Esophagus squamous epithelium (tissue), 4 donors: ENCODE data around the gene ADARB2.

Experiments used
- POLR2A ChIP-seq, 4 donors: fragments of 450-650 bp; IDR thresholded peaks; one replicate each; pipeline ENCODE4 v1.6.1; 2017; ENCODE audit warnings: antibody characterized with exemption in 4 of 4, mild to moderate bottlenecking in 4 of 4, moderate library complexity in 3 of 4
- TF ChIP-seq, protein P1 (sequence below), 6 experiments: fragments of 450-650 bp in 4 of 6; fragments of 200-600 bp in 2 of 6; sonication (generic) in 2 of 6; IDR thresholded peaks; one replicate each; pipeline ENCODE4 v1.5.1; 2016 to 2019; ENCODE audit warnings: antibody characterized with exemption in 6 of 6, mild to moderate bottlenecking in 4 of 6, moderate library complexity in 4 of 6

DNA sequence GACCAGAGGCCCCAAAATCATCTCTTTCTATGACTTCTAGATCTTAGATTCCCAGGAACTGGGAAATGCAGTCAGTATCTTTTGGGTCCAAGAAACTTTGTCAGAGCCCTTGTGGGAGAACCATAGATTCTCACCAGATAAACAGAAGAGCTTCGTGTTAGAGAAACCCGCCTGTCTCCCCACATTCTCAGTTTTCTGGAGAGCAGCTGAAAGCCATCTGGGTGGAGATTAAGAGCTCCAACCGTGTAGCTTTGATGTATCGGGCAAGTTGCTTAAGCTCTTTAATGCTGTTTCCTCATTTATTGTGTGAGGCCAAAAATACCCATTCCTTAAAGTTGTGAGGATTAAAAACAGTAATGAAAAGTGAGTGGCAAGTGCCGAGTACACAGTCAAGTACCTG is 573.5 kb downstream of the ADARB2 start:
- TF ChIP-seq, protein P1, sequence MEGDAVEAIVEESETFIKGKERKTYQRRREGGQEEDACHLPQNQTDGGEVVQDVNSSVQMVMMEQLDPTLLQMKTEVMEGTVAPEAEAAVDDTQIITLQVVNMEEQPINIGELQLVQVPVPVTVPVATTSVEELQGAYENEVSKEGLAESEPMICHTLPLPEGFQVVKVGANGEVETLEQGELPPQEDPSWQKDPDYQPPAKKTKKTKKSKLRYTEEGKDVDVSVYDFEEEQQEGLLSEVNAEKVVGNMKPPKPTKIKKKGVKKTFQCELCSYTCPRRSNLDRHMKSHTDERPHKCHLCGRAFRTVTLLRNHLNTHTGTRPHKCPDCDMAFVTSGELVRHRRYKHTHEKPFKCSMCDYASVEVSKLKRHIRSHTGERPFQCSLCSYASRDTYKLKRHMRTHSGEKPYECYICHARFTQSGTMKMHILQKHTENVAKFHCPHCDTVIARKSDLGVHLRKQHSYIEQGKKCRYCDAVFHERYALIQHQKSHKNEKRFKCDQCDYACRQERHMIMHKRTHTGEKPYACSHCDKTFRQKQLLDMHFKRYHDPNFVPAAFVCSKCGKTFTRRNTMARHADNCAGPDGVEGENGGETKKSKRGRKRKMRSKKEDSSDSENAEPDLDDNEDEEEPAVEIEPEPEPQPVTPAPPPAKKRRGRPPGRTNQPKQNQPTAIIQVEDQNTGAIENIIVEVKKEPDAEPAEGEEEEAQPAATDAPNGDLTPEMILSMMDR (IDR thresholded peaks at IDR 0.05) = no peak
- no peak for TF ChIP-seq POLR2A (IDR thresholded peaks at IDR 0.05)
